Liver (tissue), 9 donors: Measurements from ENCODE around the gene BPIFB1. TPM values are rescaled to one million over a fixed set of nuclear protein-coding genes. Genes with fewer than 3 reads are reported as not detected.

Source experiments
- DNase-seq: peaks from one replicate; pipeline ENCODE4 v3.0.0-alpha.2; 2017; ENCODE audit warnings: low spot score
- H3K27ac ChIP-seq, 2 donors: one replicate each; pipeline ENCODE4 v1.7.0; 2013; ENCODE audit warnings: inconsistent platforms in 2 of 2, low read length in 2 of 2, control low read depth in 1 of 2, low read depth in 1 of 2, mild to moderate bottlenecking in 1 of 2
- H3K27me3 ChIP-seq, 4 donors: one replicate each; pipeline versions ENCODE4 v1.6.1 to v1.7.0; 2013; ENCODE audit warnings: low read length in 3 of 4, inconsistent platforms in 1 of 4, mild to moderate bottlenecking in 1 of 4, moderate library complexity in 1 of 4; ENCODE audit not compliant: control insufficient read depth in 4 of 4, insufficient read depth in 4 of 4
- H3K36me3 ChIP-seq, 4 donors: one replicate each; pipeline versions ENCODE4 v1.6.1 to v1.7.0; 2013; ENCODE audit warnings: low read length in 3 of 4, mild to moderate bottlenecking in 3 of 4, low read depth in 1 of 4, moderate library complexity in 1 of 4; ENCODE audit not compliant: control insufficient read depth in 4 of 4, insufficient read depth in 3 of 4
- H3K4me1 ChIP-seq, 4 donors: one replicate each; pipeline versions ENCODE4 v1.6.1 to v1.7.0; 2013; ENCODE audit warnings: low read length in 3 of 4, mild to moderate bottlenecking in 3 of 4, moderate library complexity in 1 of 4; ENCODE audit not compliant: control insufficient read depth in 4 of 4, insufficient read depth in 4 of 4
- H3K4me3 ChIP-seq, 3 donors: one replicate each; pipeline versions ENCODE4 v1.6.1 to v1.7.0; 2013; ENCODE audit warnings: low read length in 3 of 3, control low read depth in 1 of 3, low read depth in 1 of 3, mild to moderate bottlenecking in 1 of 3
- H3K9ac ChIP-seq, 2 donors: one replicate each; pipeline ENCODE4 v1.7.0; 2013; ENCODE audit warnings: low read length in 2 of 2, mild to moderate bottlenecking in 2 of 2, moderate library complexity in 2 of 2, control low read depth in 1 of 2, low read depth in 1 of 2
- H3K9me3 ChIP-seq, 4 donors: one replicate each; pipeline versions ENCODE4 v1.6.1 to v1.7.0; 2013; ENCODE audit warnings: low read length in 3 of 4; ENCODE audit not compliant: control insufficient read depth in 4 of 4
- ATF3 ChIP-seq: IDR thresholded peaks from 2 replicates; pipeline ENCODE4 v1.6.1; 2016; ENCODE audit warnings: antibody characterized with exemption
- CTCF ChIP-seq: fragments of 150-350 bp; IDR thresholded peaks from 2 replicates; pipeline ENCODE4 v1.5.1; 2017; ENCODE audit warnings: improper control_type of control experiment, low read depth, low read length; ENCODE audit not compliant: missing input control
- EGR1 ChIP-seq, 2 donors: IDR thresholded peaks; 2 replicates each; pipeline ENCODE4 v1.6.1; 2016 to 2018; ENCODE audit warnings: antibody characterized with exemption in 2 of 2, low read depth in 2 of 2
- FOXA1 ChIP-seq: IDR thresholded peaks from 2 replicates; pipeline ENCODE4 v1.6.1; 2016; ENCODE audit warnings: antibody characterized with exemption
- FOXA2 ChIP-seq: IDR thresholded peaks from 2 replicates; pipeline ENCODE4 v1.6.1; 2016; ENCODE audit warnings: antibody characterized with exemption
- GABPA ChIP-seq, 2 donors: IDR thresholded peaks in 1 of 2; conservative IDR thresholded peaks in 1 of 2; 2 replicates each; pipeline ENCODE4 v1.6.1; 2016; ENCODE audit warnings: antibody characterized with exemption in 2 of 2, mild to moderate bottlenecking in 1 of 2, moderate library complexity in 1 of 2
- HNF4A ChIP-seq, 2 donors: conservative IDR thresholded peaks; 2 replicates each; pipeline ENCODE4 v1.6.1; 2016; ENCODE audit warnings: antibody characterized with exemption in 2 of 2, mild to moderate bottlenecking in 2 of 2
- HNF4G ChIP-seq: IDR thresholded peaks from 2 replicates; pipeline ENCODE4 v1.6.1; 2016; ENCODE audit warnings: antibody characterized with exemption
- JUND ChIP-seq, 2 donors: IDR thresholded peaks; 2 replicates each; pipeline ENCODE4 v1.6.1; 2016; ENCODE audit warnings: antibody characterized with exemption in 2 of 2
- NR2F2 ChIP-seq: IDR thresholded peaks from 2 replicates; pipeline ENCODE4 v1.6.1; 2016; ENCODE audit warnings: antibody characterized with exemption
- RAD21 ChIP-seq, 2 donors: IDR thresholded peaks; 2 replicates each; pipeline ENCODE4 v1.6.1; 2016; ENCODE audit warnings: antibody characterized with exemption in 2 of 2, mild to moderate bottlenecking in 2 of 2
- RXRA ChIP-seq, 2 donors: IDR thresholded peaks; 2 replicates each; pipeline ENCODE4 v1.6.1; 2017 to 2018; ENCODE audit warnings: antibody characterized with exemption in 2 of 2, mild to moderate bottlenecking in 1 of 2
- SP1 ChIP-seq: IDR thresholded peaks from 2 replicates; pipeline ENCODE4 v1.6.1; 2018; ENCODE audit warnings: antibody characterized with exemption, mild to moderate bottlenecking
- TAF1 ChIP-seq: conservative IDR thresholded peaks from 2 replicates; pipeline ENCODE4 v1.6.1; 2016; ENCODE audit warnings: antibody characterized with exemption, mild to moderate bottlenecking
- YY1 ChIP-seq: IDR thresholded peaks from 2 replicates; pipeline ENCODE4 v1.6.1; 2016; ENCODE audit warnings: antibody characterized with exemption, mild to moderate bottlenecking
- ZBTB33 ChIP-seq: IDR thresholded peaks from 2 replicates; pipeline ENCODE4 v1.6.1; 2016; ENCODE audit warnings: antibody characterized with exemption
- WGBS: extraction: QIAGEN DNeasy Blood & Tissue Kit; methylation state at CpG from one replicate; pipeline ENCODE4 v1.1.7; 2013; 5-methylcytosine and 5-hydroxymethylcytosine counted together
- polyA plus RNA-seq, 2 donors: library from polyadenylated mRNA; stranded (reverse) in 1 of 2; unstranded in 1 of 2; fragments of 200-250 nt in 1 of 2; fragments of >200 nt in 1 of 2; fragmentation: Nextera tagmentation in 1 of 2; extraction: Ambion mirVana in 1 of 2; gene quantifications; one replicate each; pipeline versions ENCODE4 v1.2.1 to v1.2.3, GENCODE V29; 2013 to 2015
- total RNA-seq, 2 donors: library from RNA; depleted of rRNA; stranded (reverse); fragments of >200 nt; gene quantifications; one replicate each; pipeline ENCODE4 v1.2.3, GENCODE V29; 2014
- TF ChIP-seq, protein P1 (sequence below): IDR thresholded peaks from 2 replicates; pipeline ENCODE4 v1.6.1; 2016; ENCODE audit warnings: antibody characterized with exemption, mild to moderate bottlenecking
- TF ChIP-seq, protein P2 (sequence below): IDR thresholded peaks from 2 replicates; pipeline ENCODE4 v1.6.1; 2016; ENCODE audit warnings: antibody characterized with exemption
- donor health status: healthy.
- donor health status: healthy.
- donor health status: healthy.
- donor health status: healthy.
- donor health status: healthy.

BPIFB1 gene
- total and polyA plus RNA-seq, 4 donors: 0.08 to 0.13 TPM; not detected in 2

DNA sequence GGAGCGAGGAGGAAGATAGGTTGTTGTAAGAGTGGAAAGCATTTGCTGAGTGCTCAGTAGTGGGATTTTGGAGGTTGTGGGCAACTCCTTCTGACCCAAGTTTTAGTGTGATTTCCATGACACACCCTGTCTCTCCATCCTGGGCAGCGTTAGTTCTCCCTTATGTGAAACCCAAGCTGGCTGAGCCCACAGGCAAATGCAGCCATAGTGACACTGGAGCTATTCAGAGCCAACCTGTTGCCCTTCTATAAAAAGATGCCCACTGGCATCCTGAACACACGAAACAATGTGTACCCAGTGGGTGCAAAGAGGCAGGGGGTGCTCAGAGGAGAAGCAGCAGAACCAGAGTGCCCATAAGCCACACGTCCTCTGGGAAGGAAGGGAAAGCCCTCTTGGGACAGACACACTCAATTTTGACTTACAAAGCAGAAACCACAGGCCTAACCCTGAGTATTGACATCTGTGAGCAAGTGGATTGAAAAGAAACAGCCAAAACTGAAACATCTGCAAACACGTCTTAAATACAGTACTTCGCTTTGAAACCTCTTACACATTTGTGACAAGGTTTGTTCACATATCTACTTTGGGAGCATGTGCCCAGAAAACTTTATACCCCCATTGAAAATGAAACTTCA, 54.6 kb downstream of the BPIFB1 start:
- Histone ChIP-seq H3K36me3 (no peaks in the 10 kb centered on the region), H3K9ac (no peak overlapping the region), H3K4me3 (no peak overlapping the region), H3K4me1 (no peaks in the 10 kb centered on the region), H3K27me3 (no peaks in the 10 kb centered on the region), H3K9me3 (no peaks in the 10 kb centered on the region), H3K27ac (no peak overlapping the region)
- TF ChIP-seq RXRA (IDR thresholded peaks at IDR 0.05) (no peak), SP1 (no peak), FOXA2 (no peak), CTCF (no peak), EGR1 (IDR thresholded peaks at IDR 0.05; ENCODE audit: low read depth in 2 of 2) (no peak), NR2F2 (no peak), YY1 (no peak), ZBTB33 (no peak), GABPA (IDR thresholded peaks at IDR 0.05 in 1 of 2, conservative IDR thresholded peaks at IDR 0.05 in 1 of 2) (no peak), ATF3 (no peak), JUND (IDR thresholded peaks at IDR 0.05) (no peak), RAD21 (IDR thresholded peaks at IDR 0.05) (no peak), HNF4G (no peak), HNF4A (conservative IDR thresholded peaks at IDR 0.05) (no peak), TAF1 (no peak), FOXA1 (no peak)
- TF ChIP-seq, protein P1, sequence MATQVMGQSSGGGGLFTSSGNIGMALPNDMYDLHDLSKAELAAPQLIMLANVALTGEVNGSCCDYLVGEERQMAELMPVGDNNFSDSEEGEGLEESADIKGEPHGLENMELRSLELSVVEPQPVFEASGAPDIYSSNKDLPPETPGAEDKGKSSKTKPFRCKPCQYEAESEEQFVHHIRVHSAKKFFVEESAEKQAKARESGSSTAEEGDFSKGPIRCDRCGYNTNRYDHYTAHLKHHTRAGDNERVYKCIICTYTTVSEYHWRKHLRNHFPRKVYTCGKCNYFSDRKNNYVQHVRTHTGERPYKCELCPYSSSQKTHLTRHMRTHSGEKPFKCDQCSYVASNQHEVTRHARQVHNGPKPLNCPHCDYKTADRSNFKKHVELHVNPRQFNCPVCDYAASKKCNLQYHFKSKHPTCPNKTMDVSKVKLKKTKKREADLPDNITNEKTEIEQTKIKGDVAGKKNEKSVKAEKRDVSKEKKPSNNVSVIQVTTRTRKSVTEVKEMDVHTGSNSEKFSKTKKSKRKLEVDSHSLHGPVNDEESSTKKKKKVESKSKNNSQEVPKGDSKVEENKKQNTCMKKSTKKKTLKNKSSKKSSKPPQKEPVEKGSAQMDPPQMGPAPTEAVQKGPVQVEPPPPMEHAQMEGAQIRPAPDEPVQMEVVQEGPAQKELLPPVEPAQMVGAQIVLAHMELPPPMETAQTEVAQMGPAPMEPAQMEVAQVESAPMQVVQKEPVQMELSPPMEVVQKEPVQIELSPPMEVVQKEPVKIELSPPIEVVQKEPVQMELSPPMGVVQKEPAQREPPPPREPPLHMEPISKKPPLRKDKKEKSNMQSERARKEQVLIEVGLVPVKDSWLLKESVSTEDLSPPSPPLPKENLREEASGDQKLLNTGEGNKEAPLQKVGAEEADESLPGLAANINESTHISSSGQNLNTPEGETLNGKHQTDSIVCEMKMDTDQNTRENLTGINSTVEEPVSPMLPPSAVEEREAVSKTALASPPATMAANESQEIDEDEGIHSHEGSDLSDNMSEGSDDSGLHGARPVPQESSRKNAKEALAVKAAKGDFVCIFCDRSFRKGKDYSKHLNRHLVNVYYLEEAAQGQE: no peak
- TF ChIP-seq, protein P2, sequence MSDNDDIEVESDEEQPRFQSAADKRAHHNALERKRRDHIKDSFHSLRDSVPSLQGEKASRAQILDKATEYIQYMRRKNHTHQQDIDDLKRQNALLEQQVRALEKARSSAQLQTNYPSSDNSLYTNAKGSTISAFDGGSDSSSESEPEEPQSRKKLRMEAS: no peak
- DNase-seq: no peak
- WGBS: 83% methylated on average over 6 of the region's 6 CpGs
